A549 (cell line): ENCODE results near the gene SH3BP5L.

Experiments
- CBX8 ChIP-seq: fragments of 200-600 bp; sonication (generic); IDR thresholded peaks from 2 replicates; pipeline ENCODE4 v1.6.1; 2016
- CTCF ChIP-seq: fragments of >200 bp; sonication (Bioruptor Twin); formaldehyde crosslinking; IDR thresholded peaks from 3 replicates; pipeline ENCODE4 v1.5.1; 2016
- EHMT2 ChIP-seq: fragments of 200-600 bp; sonication (generic); IDR thresholded peaks from 2 replicates; pipeline ENCODE4 v1.6.1; 2016; ENCODE audit warnings: antibody characterized with exemption, low read depth, mild to moderate bottlenecking, moderate library complexity
- HOXA7 ChIP-seq: fragments of 250-450 bp; sonication (Bioruptor Pico); IDR thresholded peaks from 2 replicates; pipeline ENCODE4 v1.5.0; 2020; ENCODE audit warnings: mild to moderate bottlenecking, moderate library complexity
- HOXB13 ChIP-seq: fragments of 250-450 bp; sonication (Bioruptor Pico); IDR thresholded peaks from 2 replicates; pipeline ENCODE4 v1.5.0; 2020; ENCODE audit warnings: low read depth, mild to moderate bottlenecking, moderate library complexity
- JUNB ChIP-seq: fragments of >200 bp; sonication (Bioruptor Twin); formaldehyde crosslinking; IDR thresholded peaks from 2 replicates; pipeline ENCODE4 v1.6.1; 2016
- MAX ChIP-seq: IDR thresholded peaks from 2 replicates; pipeline ENCODE4 v1.6.1; 2012
- MYC ChIP-seq: IDR thresholded peaks from 2 replicates; pipeline ENCODE4 v1.6.1; 2012; ENCODE audit warnings: mild to moderate bottlenecking, inconsistent platforms, low read length, improper control_type of control experiment, borderline replicate concordance
- POLR2A ChIP-seq: IDR thresholded peaks from 2 replicates; pipeline ENCODE4 v1.6.1; 2012; ENCODE audit warnings: mild to moderate bottlenecking, low read length
- REST ChIP-seq: fragments of 200-600 bp; sonication (generic); IDR thresholded peaks from 2 replicates; pipeline ENCODE4 v1.6.1; 2016; ENCODE audit warnings: antibody characterized with exemption, mild to moderate bottlenecking, moderate library complexity

GRCh38 chr1:248805876-248806275 lies 19.8 kb downstream of the SH3BP5L start:
- TF ChIP-seq POLR2A: no peak
- TF ChIP-seq REST: no peak
- TF ChIP-seq MYC: no peak
- no peak for TF ChIP-seq EHMT2
- TF ChIP-seq CTCF: no peak
- no peak for TF ChIP-seq HOXB13 (CRISPR knock-in tag)
- no peak for TF ChIP-seq HOXA7 (CRISPR knock-in tag)
- no peak for TF ChIP-seq MAX
- no peak for TF ChIP-seq CBX8
- TF ChIP-seq JUNB: no peak
